HL-60 (cell line): Measurements from ENCODE around the gene PABPC1L.

ENCODE experiments used
- CTCF ChIP-seq: IDR thresholded peaks from one replicate; pipeline ENCODE4 v1.5.1; 2011; ENCODE audit warnings: low read length, control low read depth, inconsistent platforms; ENCODE audit not compliant: insufficient read depth
- GABPA ChIP-seq: IDR thresholded peaks from 2 replicates; pipeline ENCODE4 v1.6.1; 2012; ENCODE audit warnings: low read depth
- POLR2AphosphoS5 ChIP-seq: IDR thresholded peaks from 2 replicates; pipeline ENCODE4 v1.6.1; 2012; ENCODE audit warnings: low read depth
- REST ChIP-seq: IDR thresholded peaks from 2 replicates; pipeline ENCODE4 v1.6.1; 2012; ENCODE audit warnings: low read depth; ENCODE audit not compliant: insufficient replicate concordance

DNA sequence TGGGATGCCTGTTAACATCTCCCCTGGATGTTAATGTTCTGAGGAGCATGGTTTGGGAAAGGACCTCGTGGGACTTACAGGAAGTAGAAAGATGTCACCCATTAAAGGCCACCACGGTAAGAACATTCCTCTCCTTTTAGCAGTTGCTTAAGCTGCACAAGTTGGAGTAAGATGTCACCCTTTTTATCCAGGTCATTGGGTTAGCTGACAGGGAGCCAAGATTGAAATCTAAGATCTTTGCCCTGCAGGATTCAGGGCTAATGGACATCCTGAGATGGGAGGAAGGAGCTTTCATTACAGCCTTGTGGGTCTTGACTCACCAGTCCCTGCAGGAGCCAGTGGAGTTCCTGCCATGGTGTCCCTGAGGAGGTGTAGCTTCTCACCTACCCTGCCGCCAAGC, 22.1 kb downstream of the PABPC1L start:
- TF ChIP-seq CTCF (no peak), REST (no peak), POLR2AphosphoS5 (no peak), GABPA (no peak)
